SH-SY5Y (cell line): ENCODE data around the gene BRCA1.

Source experiments
- GATA2 ChIP-seq: IDR thresholded peaks from 2 replicates; pipeline ENCODE4 v1.6.1; 2011; ENCODE audit warnings: mild to moderate bottlenecking, low read depth, low read length
- GATA3 ChIP-seq: IDR thresholded peaks from 2 replicates; pipeline ENCODE4 v1.6.1; 2011; ENCODE audit warnings: low read depth, mild to moderate bottlenecking, low read length, moderate library complexity

BRCA1 gene

DNA sequence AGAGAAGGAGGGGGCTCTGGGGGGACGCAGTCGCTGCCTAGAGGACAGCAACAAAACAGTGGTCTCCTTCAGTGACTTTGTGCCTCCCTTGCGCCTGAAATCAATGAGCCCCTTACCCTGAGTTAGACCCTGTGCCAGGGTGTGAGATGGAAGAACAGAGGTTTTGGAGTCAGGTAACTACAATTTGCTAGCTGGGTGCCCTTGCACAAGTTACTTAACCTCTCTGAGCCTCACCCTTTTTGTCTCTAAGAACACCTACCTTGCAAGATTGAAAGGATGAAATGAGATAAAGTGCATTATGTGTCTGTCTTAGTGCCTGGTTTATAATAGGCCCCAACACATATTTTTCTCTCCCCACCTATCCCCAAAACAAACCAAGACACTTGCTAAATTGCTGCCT, 90.3 kb downstream of the BRCA1 start:
- TF ChIP-seq GATA3 (no peak), GATA2 (no peak)

DNA sequence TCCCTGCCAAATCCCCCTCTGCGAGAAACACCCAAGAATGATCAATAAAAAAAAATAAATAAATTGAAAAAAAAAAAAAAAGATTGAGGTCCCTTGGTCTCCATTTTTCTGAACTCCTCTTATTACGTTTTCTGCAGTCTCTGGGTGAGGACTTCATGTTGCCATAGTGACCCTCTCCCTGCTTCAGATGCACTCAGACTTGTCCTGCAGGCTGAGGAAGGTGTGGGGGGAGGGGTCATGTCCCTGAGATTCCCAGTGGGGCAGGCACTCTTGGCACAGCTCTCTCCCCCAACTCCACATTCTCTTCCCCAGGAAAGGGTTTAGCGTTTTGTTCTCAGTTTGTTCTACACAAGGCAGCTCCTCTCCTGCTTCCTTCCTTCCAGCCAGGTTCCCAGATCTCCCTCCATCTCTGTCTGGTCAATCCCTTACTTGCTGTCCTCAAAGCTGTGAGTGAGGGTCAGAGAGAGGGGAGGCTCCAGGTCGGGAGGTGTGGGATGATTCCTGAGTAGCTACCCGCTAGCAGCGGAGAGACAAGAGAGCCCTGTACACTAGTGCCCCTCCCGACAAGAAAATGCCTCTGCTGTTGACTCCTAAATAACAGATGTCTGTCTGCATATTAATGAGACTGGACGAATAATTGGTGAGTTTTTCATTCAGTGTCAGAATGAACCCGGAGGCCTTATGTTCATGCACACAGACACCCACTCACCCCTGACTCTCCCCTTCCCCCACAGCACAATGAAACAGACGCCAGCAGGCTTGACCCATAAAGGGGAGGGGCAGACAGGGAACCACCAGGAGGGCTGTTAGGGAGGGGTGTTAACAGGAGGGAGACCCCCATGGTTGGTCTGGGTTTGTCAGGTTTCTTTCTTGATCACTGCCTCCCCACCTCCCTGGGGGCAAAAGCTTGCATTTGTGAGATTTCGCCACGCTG, 90.9 kb downstream of the BRCA1 start:
- TF ChIP-seq GATA3 (no peak), GATA2 (peak; percentile 20; the same call in 1 of the 2 replicates)

DNA sequence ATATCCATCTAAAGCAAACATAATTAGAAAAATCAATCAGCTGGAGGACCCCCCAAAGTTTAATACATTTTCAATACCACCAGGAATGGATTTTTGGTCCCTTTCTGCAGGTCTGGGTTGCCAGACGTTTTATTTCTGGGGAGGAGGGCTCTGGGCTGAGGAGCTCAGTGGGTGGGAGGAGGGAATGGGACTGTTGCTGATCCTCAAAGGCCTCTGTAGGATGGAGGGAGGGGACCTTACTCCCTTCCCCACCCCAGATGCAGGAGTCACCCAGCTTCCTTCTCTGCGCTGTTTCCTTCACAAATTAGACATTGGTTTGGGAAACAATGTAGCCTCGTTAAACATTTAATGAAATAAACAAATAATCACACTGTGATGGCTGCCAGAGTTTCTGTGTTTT, 93.5 kb downstream of the BRCA1 start:
- TF ChIP-seq GATA3 (no peak), GATA2 (no peak)

DNA sequence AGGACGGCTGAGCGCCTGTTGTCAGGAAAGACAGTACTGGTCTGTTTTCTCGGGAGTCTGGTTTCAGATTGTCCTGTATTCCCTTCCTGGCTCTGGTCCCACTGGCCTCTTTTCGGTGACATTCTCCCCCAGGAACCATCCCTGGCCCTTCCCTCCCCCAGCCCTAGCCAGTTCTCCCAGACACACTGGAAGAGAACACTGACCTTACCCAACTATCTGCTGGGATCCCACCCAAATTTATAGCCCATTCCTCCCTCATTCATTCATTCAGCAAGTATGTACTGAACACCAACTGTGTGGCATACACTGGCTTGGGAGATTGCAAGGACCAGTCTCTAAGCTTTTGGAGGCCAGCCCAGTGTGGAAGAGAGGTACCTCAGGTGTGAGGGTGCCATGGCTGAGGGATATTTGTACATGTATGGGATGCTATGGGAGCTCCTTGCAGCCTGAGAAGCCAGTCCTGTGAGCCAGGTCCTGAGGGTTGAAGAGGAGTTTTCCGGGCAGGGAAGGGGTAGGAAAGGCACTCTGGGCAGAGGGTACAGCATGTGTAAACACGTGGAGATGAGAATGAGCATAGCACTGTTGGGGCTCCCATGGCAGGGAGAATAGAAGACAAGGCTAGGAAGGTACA, 94.9 kb downstream of the BRCA1 start:
- no peak for TF ChIP-seq GATA3
- TF ChIP-seq GATA2 = no peak

DNA sequence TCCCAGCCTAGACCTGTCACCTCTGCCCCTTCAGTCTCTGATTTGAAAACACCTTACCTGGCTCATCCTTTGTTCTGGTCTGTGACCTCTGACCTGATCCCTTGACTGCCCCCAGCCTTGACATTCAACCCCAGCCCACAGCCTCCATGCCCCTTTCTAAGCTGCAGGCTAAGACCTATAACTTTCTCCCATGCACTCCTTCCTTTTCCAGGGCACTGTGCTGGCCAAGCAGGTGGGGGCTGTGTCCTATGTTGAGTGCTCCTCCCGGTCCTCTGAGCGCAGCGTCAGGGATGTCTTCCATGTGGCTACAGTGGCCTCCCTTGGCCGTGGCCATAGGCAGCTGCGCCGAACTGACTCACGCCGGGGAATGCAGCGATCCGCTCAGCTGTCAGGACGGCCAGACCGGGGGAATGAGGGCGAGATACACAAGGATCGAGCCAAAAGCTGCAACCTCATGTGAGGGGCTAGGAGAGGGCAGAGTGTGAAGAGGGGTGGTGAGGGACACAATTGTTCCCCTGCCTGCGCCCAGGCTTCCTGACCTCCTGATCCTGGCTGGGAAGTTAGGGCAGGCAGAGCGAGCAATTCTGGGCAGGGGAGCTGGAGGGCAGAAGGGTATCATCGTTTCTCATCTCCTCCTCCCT, 96.8 kb downstream of the BRCA1 start:
- TF ChIP-seq GATA2 = no peak
- TF ChIP-seq GATA3 = no peak

DNA sequence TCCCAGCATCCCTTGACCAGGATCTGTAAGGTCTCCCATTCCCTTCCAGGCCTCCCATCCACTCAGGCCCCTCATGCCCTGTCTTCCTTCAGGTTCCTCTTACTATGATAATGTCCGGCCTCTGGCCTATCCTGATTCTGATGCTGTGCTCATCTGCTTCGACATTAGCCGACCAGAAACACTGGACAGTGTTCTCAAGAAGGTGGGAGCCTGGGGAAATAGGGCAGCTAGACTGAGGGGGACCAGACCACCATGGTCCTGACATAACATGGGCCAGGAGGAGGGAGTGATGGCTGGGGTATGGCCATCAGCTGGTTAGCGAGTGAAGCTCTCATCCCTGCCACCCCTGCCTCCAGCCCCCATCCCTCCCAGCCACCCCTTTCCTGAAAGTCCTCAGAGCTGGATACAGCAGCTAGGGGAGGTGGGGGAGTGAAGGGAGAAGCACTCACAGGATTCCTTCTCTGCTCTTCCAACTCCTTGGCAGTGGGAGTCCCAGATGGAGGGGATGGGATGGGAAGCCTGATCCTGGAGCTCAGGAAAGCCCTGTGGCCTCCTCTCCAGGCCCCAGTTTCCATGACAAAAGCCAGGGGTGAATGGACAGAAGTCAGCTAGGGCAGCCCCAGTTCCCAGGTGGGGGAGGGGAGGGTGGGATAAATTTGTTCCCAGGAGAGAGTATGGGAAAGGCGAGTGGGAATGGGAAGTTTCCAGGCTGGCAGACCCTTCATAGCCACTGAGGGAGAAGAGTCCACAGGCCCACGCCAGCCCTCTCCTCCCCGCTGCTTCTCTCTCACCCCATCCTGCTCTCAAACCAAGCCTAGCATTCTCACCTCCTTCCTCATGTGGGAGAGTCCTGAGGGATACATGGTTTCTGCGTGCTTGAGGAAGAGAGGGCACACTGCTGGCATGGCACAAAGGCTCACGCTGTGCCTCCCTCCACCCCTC, 97.8 kb downstream of the BRCA1 start:
- TF ChIP-seq GATA2 = no peak
- no peak for TF ChIP-seq GATA3

DNA sequence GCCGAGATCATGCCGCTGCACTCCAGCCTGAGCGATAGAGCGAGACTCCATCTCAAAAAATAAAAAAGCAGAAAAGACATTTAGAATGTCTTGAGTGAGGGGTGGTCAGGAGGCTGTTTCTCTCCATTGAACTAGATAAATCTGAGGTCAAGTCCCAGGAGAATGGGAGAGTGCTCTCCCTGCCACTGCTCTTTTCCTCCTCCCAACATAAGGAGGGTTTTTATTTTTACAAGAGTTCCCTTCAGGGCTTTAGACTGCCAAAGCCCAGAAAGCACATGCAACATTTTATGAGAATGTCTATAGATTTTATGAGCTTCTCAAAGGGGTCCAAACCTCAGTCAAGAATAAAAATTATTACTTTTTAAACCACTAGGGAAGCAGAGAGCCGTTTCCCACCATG, 98.6 kb downstream of the BRCA1 start:
- TF ChIP-seq GATA2 (no peak), GATA3 (no peak)

DNA sequence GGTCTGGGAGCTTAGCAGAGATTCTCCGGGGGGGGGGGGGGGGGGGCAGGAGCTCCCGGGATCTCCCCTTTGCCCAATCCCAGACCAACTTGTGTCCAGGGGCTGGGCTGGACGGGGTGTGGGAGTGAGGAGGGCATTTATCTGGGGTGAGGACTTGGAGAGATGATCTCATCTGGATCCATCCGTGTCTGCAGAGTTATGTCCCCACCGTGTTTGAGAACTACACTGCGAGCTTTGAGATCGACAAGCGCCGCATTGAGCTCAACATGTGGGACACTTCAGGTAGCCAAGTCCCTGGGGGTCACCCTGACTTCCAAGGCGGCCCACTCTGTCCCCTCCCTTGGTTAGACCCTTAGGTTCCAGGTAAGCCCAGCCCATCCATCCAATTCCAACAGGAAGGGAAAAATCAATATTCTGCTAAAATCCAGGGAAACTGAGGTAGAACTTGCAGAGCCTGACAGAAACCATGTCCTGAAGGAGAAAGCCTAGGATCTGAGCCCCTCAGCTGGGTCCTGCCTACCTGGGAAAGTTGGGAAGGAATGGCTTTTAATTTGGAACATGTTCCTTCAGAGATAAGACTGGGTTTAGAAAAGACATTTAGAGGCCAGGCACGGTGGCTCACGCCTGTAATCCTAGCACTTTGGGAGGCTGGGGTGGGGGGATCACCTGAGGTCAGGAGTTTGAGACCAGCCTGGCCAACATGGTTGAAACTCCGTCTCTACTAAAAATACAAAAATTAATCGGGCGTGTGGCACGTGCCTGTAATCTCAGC, 99.2 kb downstream of the BRCA1 start:
- TF ChIP-seq GATA2 (no peak), GATA3 (no peak)

DNA sequence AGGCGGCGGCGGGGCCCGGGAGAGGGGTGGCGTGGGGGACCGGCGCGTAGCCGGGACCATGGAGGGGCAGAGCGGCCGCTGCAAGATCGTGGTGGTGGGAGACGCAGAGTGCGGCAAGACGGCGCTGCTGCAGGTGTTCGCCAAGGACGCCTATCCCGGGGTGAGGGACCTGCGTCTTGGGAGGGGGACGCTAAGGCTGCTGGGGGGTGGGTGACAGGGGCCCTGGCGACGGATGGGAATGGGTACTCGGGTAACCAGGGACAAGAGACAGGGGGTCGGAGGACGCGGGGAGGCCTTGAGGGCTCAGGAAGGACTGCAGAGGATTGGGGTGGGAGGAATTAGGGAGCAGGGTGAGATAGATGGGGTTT, 99.9 kb downstream of the BRCA1 start:
- TF ChIP-seq GATA2 (no peak), GATA3 (no peak)

DNA sequence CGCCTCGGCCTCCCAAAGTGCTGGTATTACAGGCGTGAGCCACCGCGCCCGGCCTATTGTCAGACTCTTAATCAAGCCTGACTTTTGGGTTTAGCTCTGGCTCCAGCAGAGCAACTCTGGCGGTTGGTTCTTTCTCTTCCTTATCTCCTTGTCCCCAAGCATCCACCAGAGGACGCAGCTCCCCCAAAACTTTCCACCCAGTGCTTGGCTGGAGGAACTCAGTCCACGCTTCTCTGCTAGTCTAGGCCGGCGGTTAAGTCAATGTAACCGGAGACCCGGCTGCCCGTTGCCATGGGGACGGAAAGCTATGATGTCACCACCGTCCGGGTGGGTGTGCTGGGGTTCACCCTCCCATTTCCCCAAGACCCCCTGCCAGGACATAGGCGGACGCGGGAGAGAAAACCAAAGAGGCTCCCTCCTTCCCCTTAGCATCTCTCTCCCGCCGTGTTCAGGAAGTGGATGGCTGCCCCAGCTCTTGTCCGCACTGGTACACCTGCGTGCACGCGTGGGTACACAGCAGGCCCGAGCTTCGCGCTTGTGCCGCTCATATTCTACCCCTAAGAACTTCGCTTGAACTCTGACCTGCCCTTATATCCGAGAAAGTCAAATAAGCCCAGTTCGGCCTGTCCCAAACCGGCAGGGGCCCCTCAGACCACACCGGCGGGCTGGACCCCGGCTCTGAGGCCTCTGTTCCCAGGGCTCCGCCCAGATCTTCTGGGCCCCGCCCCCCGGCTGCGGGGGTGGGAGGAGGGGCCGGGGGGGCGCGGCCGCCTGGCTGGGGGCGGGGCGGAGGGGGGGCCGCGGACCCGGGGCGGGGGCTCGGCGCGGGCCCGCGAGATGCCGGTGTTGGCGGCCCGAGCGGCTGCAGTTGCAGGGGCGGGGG, 100.5 kb downstream of the BRCA1 start, which contains the start of gene RND2:
Gene RND2 (plus strand): TSS at position 825 of the 883 bp plus-strand sequence. CDS start 117 bp downstream, outside the sequence.
- TF ChIP-seq GATA2 = peak; percentile 41; the same call in 1 of the 2 replicates
- TF ChIP-seq GATA3 = no peak

DNA sequence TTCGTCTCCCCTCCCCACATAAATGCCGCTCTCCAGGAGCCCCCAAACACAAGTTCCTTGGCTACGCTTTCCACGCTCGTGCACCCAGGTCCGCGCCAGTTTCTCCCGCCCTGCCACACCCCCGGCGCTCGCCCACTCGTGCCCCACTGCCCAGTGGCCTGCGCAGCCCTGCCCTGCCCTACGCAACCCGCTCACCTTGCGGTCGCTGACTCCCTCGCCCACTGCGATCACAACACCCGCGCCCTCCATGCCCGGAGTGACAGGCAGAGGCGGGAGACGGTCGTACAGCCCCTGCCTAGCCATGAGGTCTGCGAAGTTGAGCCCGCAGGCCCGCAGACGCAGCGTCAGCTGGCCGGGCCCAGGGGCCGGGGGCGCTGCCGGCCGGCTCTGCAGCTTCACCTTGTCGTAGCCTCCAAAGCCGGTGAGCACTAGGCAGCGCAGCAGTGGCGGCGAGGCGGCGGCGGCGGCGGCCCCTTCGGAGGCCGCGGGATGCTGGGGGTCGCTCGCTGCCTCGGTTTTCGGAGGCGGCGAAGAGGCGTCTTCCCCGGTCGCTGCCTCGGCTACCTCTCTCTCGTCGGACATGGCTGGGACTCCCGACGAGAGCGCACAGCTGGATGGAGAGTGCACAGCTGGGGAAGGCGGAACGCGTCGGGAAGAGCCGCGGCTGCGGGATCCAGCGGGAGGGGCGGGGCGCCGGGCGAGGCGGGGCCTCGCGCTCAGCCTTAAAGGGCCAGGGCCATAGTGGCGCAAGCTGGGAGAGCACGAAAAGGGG, 103.2 kb downstream of the BRCA1 start, which contains the start of gene VAT1:
Gene VAT1 (minus strand): TSS at position 645 of the 772 bp plus-strand sequence. CDS start 63 bp downstream, at position 582.
- TF ChIP-seq GATA2 (no peak), GATA3 (no peak)
